Stimulated activated CD4-positive, alpha-beta T cell treated with anti-CD3 and anti-CD28 coated beads, Interleukin-1b, Interleukin-23, amount 100 ng/mL, for 4 hours (primary cell): Measurements from ENCODE around the gene UPF1.

Source experiments
- DNase-seq, 2 donors: peaks; one replicate each; pipeline ENCODE4 v3.0.0-alpha.2; 2020; ENCODE audit warnings: low read depth in 2 of 2

UPF1 gene

GRCh38 chr19:18857223-18857622, 25.5 kb downstream of the UPF1 start:
- DNase-seq, result no peak

GRCh38 chr19:18858906-18859646, 27.3 kb downstream of the UPF1 start:
- DNase-seq, result no peak

GRCh38 chr19:18859676-18860301, 28.0 kb downstream of the UPF1 start:
- no peak for DNase-seq

GRCh38 chr19:18860302-18860700, 28.5 kb downstream of the UPF1 start:
- no peak for DNase-seq

GRCh38 chr19:18860725-18861124, 29.0 kb downstream of the UPF1 start:
- DNase-seq, result no peak

DNA sequence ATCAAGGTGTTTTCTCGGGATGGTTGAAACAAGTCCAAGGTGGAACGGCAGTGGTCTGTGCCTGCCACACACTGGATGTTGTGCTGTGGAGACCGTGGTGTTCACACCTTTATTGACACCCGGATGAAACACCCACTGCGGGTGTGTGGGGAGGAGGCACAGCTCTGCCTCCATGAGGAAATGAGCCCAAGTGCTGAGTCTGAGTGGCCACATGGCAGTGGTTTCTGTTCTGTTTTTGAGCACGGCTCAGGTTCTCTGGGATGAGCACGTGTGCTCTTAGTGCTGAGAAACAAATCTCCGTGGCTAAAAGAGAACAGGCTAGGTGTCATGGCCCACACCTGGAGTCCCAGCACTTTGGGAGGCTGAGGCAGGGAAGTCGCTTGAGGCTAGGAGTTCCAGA, 29.5 kb downstream of the UPF1 start:
- no peak for DNase-seq

DNA sequence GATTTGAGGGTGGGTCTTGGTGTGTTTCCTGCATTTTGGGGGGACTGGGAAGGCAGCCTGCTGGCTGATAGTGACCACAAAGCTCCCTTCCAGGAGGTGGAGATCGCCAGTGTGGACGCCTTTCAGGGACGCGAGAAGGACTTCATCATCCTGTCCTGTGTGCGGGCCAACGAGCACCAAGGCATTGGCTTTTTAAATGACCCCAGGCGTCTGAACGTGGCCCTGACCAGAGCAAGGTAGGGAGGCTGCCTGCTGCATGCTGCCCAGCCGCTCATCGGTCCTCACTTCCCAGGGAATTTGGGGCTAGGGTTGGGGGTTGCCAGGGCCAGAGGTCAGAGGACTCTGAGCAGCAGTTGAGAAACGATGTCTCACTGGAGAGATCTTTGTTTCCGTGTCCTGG, 30.2 kb downstream of the UPF1 start:
- no peak for DNase-seq

- DNase-seq, result no peak
These were observed 31.4 kb downstream of the UPF1 start for GRCh38 chr19:18862976-18863842.

DNA sequence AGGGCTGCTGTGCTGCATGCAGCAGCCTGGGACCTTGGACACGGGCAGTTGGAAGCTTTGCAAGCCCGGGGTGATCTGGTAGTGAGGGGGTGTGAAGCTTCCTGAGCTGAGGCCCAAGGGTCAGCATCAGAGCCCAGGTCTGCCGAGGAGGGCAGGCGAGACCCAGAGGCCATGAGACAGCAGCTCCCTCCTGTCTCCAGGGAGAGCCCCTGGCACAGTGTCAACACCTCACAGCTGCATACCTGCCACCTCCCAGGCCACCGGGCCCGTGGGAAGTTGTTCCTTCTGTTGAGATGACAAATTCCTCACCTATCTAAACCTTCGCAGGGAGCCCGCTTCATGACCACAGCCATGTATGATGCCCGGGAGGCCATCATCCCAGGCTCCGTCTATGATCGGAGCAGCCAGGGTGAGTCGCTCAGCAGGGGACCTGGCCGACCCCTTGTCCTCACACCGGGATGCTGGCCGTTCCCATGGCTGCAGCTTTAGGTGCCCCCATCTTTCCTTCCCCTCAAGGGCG, 32.1 kb downstream of the UPF1 start:
- DNase-seq, result no peak

GRCh38 chr19:18865106-18865972, 33.6 kb downstream of the UPF1 start:
- no peak for DNase-seq

- peak; percentile 58 to 61 for DNase-seq
These were observed 34.4 kb downstream of the UPF1 start for GRCh38 chr19:18865973-18866799.

- no peak for DNase-seq
These were observed 35.0 kb downstream of the UPF1 start for GRCh38 chr19:18866800-18867123.

- DNase-seq, result no peak
These were observed 35.4 kb downstream of the UPF1 start for GRCh38 chr19:18867199-18867598.

DNA sequence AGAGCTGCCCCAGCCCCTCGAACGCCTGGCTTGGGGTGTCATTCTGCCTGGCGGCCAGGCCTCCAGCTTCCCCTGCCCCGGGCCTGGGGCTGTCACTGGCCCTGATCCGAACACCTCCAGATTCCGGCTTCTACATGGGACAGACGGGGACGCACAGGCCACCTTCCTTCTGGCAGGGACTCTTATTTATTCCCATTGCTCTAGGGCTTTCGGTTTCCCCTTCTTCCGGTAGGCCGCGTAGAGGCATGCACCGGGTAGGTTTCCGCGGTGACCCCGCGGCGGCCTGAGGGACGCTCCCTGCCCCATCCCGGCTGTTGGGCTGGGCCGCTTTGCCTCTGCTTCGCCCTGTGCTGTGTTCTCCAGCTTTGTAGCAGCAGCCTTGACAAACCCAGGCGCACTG, 36.0 kb downstream of the UPF1 start:
- no peak for DNase-seq

- DNase-seq, result no peak
These were observed 36.7 kb downstream of the UPF1 start for GRCh38 chr19:18868380-18869022.

- DNase-seq, result no peak
These were observed 37.4 kb downstream of the UPF1 start for GRCh38 chr19:18869023-18869618.

DNA sequence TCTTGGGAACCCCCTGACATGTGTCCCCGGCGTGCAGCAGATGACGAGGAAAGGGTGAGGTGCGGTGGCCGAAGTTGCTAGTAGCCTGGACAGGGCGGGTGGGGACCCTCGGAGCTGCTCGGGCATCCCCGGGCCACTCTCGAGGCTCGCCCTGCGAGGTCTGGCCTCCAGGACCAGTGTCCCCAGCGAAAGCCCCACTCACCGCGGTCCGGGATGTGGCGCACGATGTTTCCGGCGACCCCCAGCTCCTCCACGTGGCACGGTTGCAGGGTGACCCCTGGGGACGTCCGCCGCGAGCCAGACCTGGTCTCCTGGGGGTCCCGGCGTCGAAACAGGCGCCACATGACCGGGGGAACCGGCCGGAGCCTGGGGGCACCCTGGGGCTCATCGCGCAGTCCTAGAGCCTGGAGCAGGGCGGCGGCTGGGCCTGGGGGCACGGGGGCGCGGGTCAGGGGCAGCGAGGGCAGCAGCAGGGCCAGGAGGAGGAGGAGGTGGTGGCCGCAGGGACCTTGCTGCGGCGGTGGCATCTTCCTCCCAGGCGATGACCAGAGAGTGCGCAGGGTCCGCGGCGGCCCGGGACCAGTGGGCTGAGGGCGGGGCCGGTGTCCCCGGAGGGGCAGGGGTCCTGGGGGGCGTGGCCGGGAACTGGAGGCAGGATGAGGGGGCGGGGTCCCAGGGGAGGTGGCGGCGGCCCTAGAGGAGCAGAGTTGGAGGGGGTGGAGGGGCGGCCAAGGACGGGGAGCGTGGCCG, 38.2 kb downstream of the UPF1 start:
- DNase-seq, result no peak

GRCh38 chr19:18870531-18871172, 38.9 kb downstream of the UPF1 start:
- no peak for DNase-seq

- no peak for DNase-seq
These were observed 39.8 kb downstream of the UPF1 start for GRCh38 chr19:18871543-18871942.
